Neuronal stem cell (in vitro differentiated cells): ENCODE results near the gene DEAF1.
"Not testable (repeated sequence)": the region's sequence is repeated elsewhere in the genome, so short reads cannot be mapped to it uniquely, and the experiment has no call there.

Experiments used
- DNase-seq: peaks from one replicate; pipeline ENCODE4 v3.0.0-alpha.2; 2013; ENCODE audit warnings: low spot score
- H2AFZ ChIP-seq: one replicate; pipeline ENCODE4 v1.6.1; 2013; ENCODE audit warnings: mild to moderate bottlenecking, low read length, inconsistent platforms
- H2AK5ac ChIP-seq: 2 replicates; pipeline ENCODE4 v1.6.1; 2013; ENCODE audit warnings: low read depth, mild to moderate bottlenecking, inconsistent platforms, low read length, moderate library complexity, mixed read lengths
- H2BK120ac ChIP-seq: 2 replicates; pipeline ENCODE4 v1.6.1; 2013; ENCODE audit warnings: low read depth, mild to moderate bottlenecking, inconsistent platforms, low read length, moderate library complexity, mixed read lengths
- H2BK12ac ChIP-seq: one replicate; pipeline ENCODE4 v1.6.1; 2013; ENCODE audit warnings: low read length, inconsistent platforms
- H2BK15ac ChIP-seq: 2 replicates; pipeline ENCODE4 v1.6.1; 2013; ENCODE audit warnings: mild to moderate bottlenecking, low read length, inconsistent platforms, mixed read lengths
- H2BK5ac ChIP-seq: one replicate; pipeline ENCODE4 v1.6.1; 2013; ENCODE audit warnings: inconsistent platforms, mild to moderate bottlenecking, low read length, moderate library complexity
- H3K14ac ChIP-seq: one replicate; pipeline ENCODE4 v1.6.1; 2013; ENCODE audit warnings: low read length, inconsistent platforms
- H3K18ac ChIP-seq: 2 replicates; pipeline ENCODE4 v1.6.1; 2013; ENCODE audit warnings: low read length, inconsistent platforms
- H3K23ac ChIP-seq: 2 replicates; pipeline ENCODE4 v1.6.1; 2013; ENCODE audit warnings: low read depth, mild to moderate bottlenecking, mixed read lengths, low read length, inconsistent platforms; ENCODE audit not compliant: poor library complexity
- H3K27ac ChIP-seq: replicated peaks from 3 replicates; pipeline ENCODE4 v1.5.1; 2013; ENCODE audit warnings: low read length, inconsistent platforms
- H3K27me3 ChIP-seq, 3 experiments: 2 replicates each; pipeline ENCODE4 v1.6.1; 2013; ENCODE audit warnings: low read length in 3 of 3, mild to moderate bottlenecking in 2 of 3, inconsistent platforms in 1 of 3, low read depth in 1 of 3, mixed read lengths in 1 of 3, moderate library complexity in 1 of 3; ENCODE audit not compliant: control insufficient read depth in 3 of 3, insufficient read depth in 3 of 3
- H3K36me3 ChIP-seq, 2 donors: replicated peaks in 1 of 2; 2 replicates each; pipeline ENCODE4 v1.6.1; 2013; ENCODE audit warnings: low read length in 2 of 2; ENCODE audit not compliant: control insufficient read depth in 2 of 2, insufficient read depth in 2 of 2
- H3K4ac ChIP-seq: 2 replicates; pipeline ENCODE4 v1.6.1; 2013; ENCODE audit warnings: inconsistent platforms, mild to moderate bottlenecking, low read length, moderate library complexity
- H3K4me1 ChIP-seq, 2 donors: 1 replicate in 1 of 2; 2 replicates in 1 of 2; pipeline ENCODE4 v1.6.1; 2013; ENCODE audit warnings: low read length in 2 of 2, low read depth in 1 of 2; ENCODE audit not compliant: control insufficient read depth in 2 of 2, insufficient read depth in 1 of 2
- H3K4me2 ChIP-seq: one replicate; pipeline ENCODE4 v1.6.1; 2013; ENCODE audit warnings: mild to moderate bottlenecking, low read length, inconsistent platforms; ENCODE audit not compliant: insufficient read depth, poor library complexity, severe bottlenecking
- H3K4me3 ChIP-seq, 2 donors: 2 replicates each; pipeline ENCODE4 v1.5.1; 2013; ENCODE audit warnings: low read length in 2 of 2, mild to moderate bottlenecking in 2 of 2, inconsistent platforms in 1 of 2, moderate library complexity in 1 of 2
- H3K79me1 ChIP-seq: one replicate; pipeline ENCODE4 v1.6.1; 2013; ENCODE audit warnings: low read depth, mild to moderate bottlenecking, inconsistent platforms, low read length, moderate library complexity
- H3K9ac ChIP-seq: one replicate; pipeline ENCODE4 v1.6.1; 2013; ENCODE audit warnings: mild to moderate bottlenecking, low read depth, low read length, inconsistent platforms; ENCODE audit not compliant: poor library complexity
- H3K9me3 ChIP-seq, 2 donors: replicated peaks in 1 of 2; 2 replicates each; pipeline versions ENCODE3 to v1.6.1; 2013; ENCODE audit warnings: low read length in 2 of 2, mild to moderate bottlenecking in 2 of 2, inconsistent platforms in 1 of 2, low read depth in 1 of 2, mixed read lengths in 1 of 2, moderate library complexity in 1 of 2; ENCODE audit not compliant: control insufficient read depth in 2 of 2, insufficient read depth in 1 of 2
- H4K8ac ChIP-seq: one replicate; pipeline ENCODE4 v1.6.1; 2013; ENCODE audit warnings: low read depth, mild to moderate bottlenecking, inconsistent platforms, low read length, moderate library complexity
- H4K91ac ChIP-seq: one replicate; pipeline ENCODE4 v1.6.1; 2013; ENCODE audit warnings: low read length, low read depth, mild to moderate bottlenecking, inconsistent platforms; ENCODE audit not compliant: poor library complexity
- WGBS, 2 donors: extraction: QIAGEN DNeasy Blood & Tissue Kit; methylation state at CpG; one replicate each; pipeline ENCODE4 v1.1.7; 2013; ENCODE audit warnings: missing lambda C conversion rate in 2 of 2, mixed read lengths in 1 of 2; ENCODE audit not compliant: insufficient read length in 2 of 2, insufficient replicate concordance in 1 of 2; ENCODE audit errors: extremely low coverage in 2 of 2; 5-methylcytosine and 5-hydroxymethylcytosine counted together

DEAF1 gene

GRCh38 chr11:737366-737765 is 42.3 kb upstream of the DEAF1 start:
- no peaks in the 10 kb centered on the region for H3K36me3 ChIP-seq
- no peak overlapping the region for H3K14ac ChIP-seq
- no peak overlapping the region for H3K9ac ChIP-seq
- H4K91ac ChIP-seq, result no peak overlapping the region
- no peak overlapping the region for H3K4ac ChIP-seq
- peak overlapping the region in 1 of 2 donors; percentile 23 for H3K4me3 ChIP-seq
- H2AK5ac ChIP-seq, result peak overlapping the region; percentile 20
- peak overlapping the region; percentile 59 for H3K18ac ChIP-seq
- H2BK12ac ChIP-seq, result no peak overlapping the region
- H3K9me3 ChIP-seq, result no peaks in the 10 kb centered on the region
- H3K4me1 ChIP-seq, result peaks cover 6 to 10% of the 10 kb centered on the region in 2 donors
- H2BK120ac ChIP-seq, result no peak overlapping the region
- no CpG with 5 or more reads among the region's 11 CpGs for WGBS, 2 donors
- no peak for DNase-seq
- no peak overlapping the region for H3K4me2 ChIP-seq
- H3K23ac ChIP-seq, result no peak overlapping the region
- H4K8ac ChIP-seq, result no peak overlapping the region
- H2BK5ac ChIP-seq, result no peak overlapping the region
- H2AFZ ChIP-seq, result peak overlapping the region; percentile 87
- no peaks in the 10 kb centered on the region for H3K27me3 ChIP-seq
- H2BK15ac ChIP-seq, result peak overlapping the region; percentile 38
- no peaks in the 10 kb centered on the region for H3K79me1 ChIP-seq
- no peak overlapping the region for H3K27ac ChIP-seq

- DNase-seq, H2AFZ ChIP-seq, H3K9ac ChIP-seq, H4K91ac ChIP-seq, H3K36me3 ChIP-seq, H3K4me1 ChIP-seq, H2BK12ac ChIP-seq, H2BK120ac ChIP-seq, H3K14ac ChIP-seq, H3K4ac ChIP-seq, H3K79me1 ChIP-seq, H3K18ac ChIP-seq, H3K9me3 ChIP-seq, H3K27me3 ChIP-seq, H3K4me2 ChIP-seq, H3K27ac ChIP-seq, H2AK5ac ChIP-seq, H2BK5ac ChIP-seq, H4K8ac ChIP-seq, H3K23ac ChIP-seq, H2BK15ac ChIP-seq, H3K4me3 ChIP-seq: not testable (repeated sequence)
- WGBS, 2 donors, result no CpG with 5 or more reads among the region's 26 CpGs
These were observed 39.5 kb upstream of the DEAF1 start for GRCh38 chr11:734541-734940.

GRCh38 chr11:733072-733471 is 38.0 kb upstream of the DEAF1 start:
- Histone ChIP-seq H4K8ac (no peak overlapping the region), H3K27ac (no peak overlapping the region), H3K4ac (no peak overlapping the region), H3K4me2 (no peak overlapping the region), H3K27me3 (no peaks in the 10 kb centered on the region), H3K18ac (peak overlapping the region; percentile 71), H2AK5ac (no peak overlapping the region), H3K9ac (no peak overlapping the region), H4K91ac (no peak overlapping the region), H3K23ac (no peak overlapping the region), H2BK15ac (no peak overlapping the region), H2BK12ac (no peak overlapping the region), H2BK120ac (no peak overlapping the region), H3K36me3 (no peaks in the 10 kb centered on the region), H3K4me3 (no peak overlapping the region), H3K4me1 (peaks cover 6 to 13% of the 10 kb centered on the region in 2 donors), H3K14ac (no peak overlapping the region), H3K79me1 (no peaks in the 10 kb centered on the region), H2AFZ (no peak overlapping the region), H3K9me3 (no peaks in the 10 kb centered on the region), H2BK5ac (no peak overlapping the region)
- DNase-seq, result no peak
- WGBS, 2 donors, result no CpG with 5 or more reads among the region's 20 CpGs

- peaks cover 3 to 33% (median 33%) of the 10 kb centered on the region in 3 experiments for H3K27me3 ChIP-seq
- no peak overlapping the region for H3K9ac ChIP-seq
- no peak overlapping the region for H3K4me3 ChIP-seq
- peak overlapping the region; percentile 7 for H2AK5ac ChIP-seq
- H2BK15ac ChIP-seq, result no peak overlapping the region
- no peak overlapping the region for H3K4me2 ChIP-seq
- no peak overlapping the region for H3K23ac ChIP-seq
- H4K8ac ChIP-seq, result peak overlapping the region; percentile 30
- DNase-seq, result no peak
- peak overlapping the region; percentile 66 for H2BK5ac ChIP-seq
- no peaks in the 10 kb centered on the region for H3K9me3 ChIP-seq
- WGBS, 2 donors, result no CpG with 5 or more reads among the region's 17 CpGs
- H3K27ac ChIP-seq, result no peak overlapping the region
- H3K79me1 ChIP-seq, result no peaks in the 10 kb centered on the region
- H3K14ac ChIP-seq, result no peak overlapping the region
- H3K4ac ChIP-seq, result no peak overlapping the region
- no peak overlapping the region for H3K18ac ChIP-seq
- no peak overlapping the region for H2BK12ac ChIP-seq
- H3K36me3 ChIP-seq, result no peaks in the 10 kb centered on the region
- peaks cover 10% of the 10 kb centered on the region in 2 donors for H3K4me1 ChIP-seq
- no peak overlapping the region for H2BK120ac ChIP-seq
- no peak overlapping the region for H4K91ac ChIP-seq
- H2AFZ ChIP-seq, result peak overlapping the region; percentile 59
These were observed 34.6 kb upstream of the DEAF1 start for GRCh38 chr11:729492-730074.
